Peyer's patch (tissue), 4 donors: ENCODE data around the gene TRABD.

Source experiments
- POLR2A ChIP-seq, 2 donors: fragments of 450-650 bp; IDR thresholded peaks; one replicate each; pipeline ENCODE4 v1.5.1; 2017; ENCODE audit warnings: antibody characterized with exemption in 2 of 2, mild to moderate bottlenecking in 2 of 2, moderate library complexity in 2 of 2
- TF ChIP-seq, protein P1 (sequence below), 6 experiments: fragments of 450-650 bp in 4 of 6; fragments of 200-600 bp in 2 of 6; sonication (generic) in 1 of 6; IDR thresholded peaks; one replicate each; pipeline ENCODE4 v1.5.1; 2017 to 2019; ENCODE audit warnings: antibody characterized with exemption in 6 of 6, mild to moderate bottlenecking in 3 of 6, moderate library complexity in 1 of 6

GRCh38 chr22:50208430-50208938, 22.8 kb downstream of the TRABD start:
- TF ChIP-seq, protein P1, sequence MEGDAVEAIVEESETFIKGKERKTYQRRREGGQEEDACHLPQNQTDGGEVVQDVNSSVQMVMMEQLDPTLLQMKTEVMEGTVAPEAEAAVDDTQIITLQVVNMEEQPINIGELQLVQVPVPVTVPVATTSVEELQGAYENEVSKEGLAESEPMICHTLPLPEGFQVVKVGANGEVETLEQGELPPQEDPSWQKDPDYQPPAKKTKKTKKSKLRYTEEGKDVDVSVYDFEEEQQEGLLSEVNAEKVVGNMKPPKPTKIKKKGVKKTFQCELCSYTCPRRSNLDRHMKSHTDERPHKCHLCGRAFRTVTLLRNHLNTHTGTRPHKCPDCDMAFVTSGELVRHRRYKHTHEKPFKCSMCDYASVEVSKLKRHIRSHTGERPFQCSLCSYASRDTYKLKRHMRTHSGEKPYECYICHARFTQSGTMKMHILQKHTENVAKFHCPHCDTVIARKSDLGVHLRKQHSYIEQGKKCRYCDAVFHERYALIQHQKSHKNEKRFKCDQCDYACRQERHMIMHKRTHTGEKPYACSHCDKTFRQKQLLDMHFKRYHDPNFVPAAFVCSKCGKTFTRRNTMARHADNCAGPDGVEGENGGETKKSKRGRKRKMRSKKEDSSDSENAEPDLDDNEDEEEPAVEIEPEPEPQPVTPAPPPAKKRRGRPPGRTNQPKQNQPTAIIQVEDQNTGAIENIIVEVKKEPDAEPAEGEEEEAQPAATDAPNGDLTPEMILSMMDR (IDR thresholded peaks at IDR 0.05): no peak
- TF ChIP-seq POLR2A (IDR thresholded peaks at IDR 0.05): no peak
